GM18499 (cell line): ENCODE measurements around the gene CNGA1.
"Not testable (repeated sequence)": the region's sequence is repeated elsewhere in the genome, so short reads cannot be mapped to it uniquely, and the experiment has no call there.

Experiments
- ATAC-seq: cut with Tn5 transposase; IDR thresholded peaks from one replicate; pipeline ENCODE4 v1.9.1; 2021; ENCODE audit warnings: moderate number of reproducible peaks; ENCODE audit not compliant: insufficient read depth, unreplicated experiment

The CNGA1 gene

GRCh38 chr4:48031802-48032525 is 15.5 kb upstream of the CNGA1 start:
- ATAC-seq: no peak

DNA sequence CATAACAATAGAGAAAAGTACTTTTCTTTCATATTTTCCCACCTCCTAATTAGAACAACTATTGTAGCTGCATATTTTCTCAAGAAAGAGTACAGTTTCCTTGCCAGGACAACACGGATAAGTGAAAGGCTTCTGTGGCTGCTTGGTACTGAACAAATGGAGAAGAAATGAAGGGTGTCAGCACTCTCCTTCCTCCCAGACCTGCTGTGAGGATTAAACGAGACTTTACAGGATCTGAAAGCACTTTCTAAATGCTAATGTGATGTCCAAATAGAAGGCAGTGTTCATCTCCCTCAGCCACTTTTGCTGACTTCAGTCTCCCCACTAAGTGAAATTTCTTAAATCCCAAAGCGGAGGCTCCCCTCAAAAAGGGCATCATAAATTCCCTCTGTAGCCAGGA is 14.0 kb upstream of the CNGA1 start:
- no peak for ATAC-seq

DNA sequence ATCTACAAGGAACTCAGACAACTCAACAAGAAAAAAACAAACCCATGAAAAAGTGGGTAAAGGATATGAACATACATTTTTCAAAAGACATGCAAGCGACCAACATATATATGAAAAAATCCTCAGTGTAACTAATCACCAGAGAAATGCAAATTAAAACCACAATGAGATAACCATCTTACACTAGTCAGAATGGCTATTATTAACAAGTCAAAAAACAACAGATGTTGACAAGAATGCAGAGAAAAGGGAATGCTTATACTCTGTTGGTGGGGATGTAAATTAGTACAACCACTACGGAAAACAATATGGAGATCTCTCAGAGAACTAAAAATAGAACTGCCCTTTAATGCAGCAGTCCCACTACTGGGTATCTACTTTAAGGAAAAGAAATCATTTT is 12.2 kb upstream of the CNGA1 start:
- peak; percentile 60 for ATAC-seq

DNA sequence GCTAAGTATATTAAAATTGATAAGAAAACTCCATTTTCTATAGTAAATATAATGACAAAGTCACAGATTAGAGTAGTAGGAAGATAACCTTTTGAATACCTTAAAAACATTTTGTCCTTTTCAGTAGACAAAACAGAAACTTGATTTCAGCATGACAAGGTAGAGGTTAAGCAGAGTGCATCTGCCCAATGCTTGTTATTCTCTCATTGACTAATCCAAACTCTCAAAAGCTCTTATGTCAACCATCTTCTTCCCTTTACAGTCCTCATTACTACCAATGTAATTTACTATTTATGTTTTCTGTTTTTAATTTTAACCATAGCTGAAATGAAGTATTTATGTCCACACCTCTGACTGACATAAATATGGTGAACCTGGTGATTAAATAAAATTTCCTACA is 11.2 kb upstream of the CNGA1 start:
- ATAC-seq: peak; percentile 77

DNA sequence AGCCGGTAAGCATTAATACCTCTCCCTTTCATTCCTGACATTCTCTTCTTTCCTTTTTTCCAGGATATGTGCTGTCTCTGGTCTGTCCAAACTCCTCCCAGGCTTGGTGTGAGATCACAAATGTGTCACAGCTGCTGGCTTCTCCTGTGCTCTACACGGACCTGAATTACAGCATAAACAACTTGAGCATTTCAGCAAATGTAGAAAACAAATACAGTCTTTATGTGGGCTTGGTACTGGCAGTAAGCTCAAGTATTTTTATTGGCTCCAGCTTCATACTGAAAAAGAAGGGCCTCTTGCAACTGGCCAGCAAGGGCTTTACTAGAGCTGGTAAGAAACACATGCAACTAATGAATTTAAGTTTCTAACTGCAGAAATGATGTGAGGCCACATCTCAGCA is 8.5 kb upstream of the CNGA1 start:
- ATAC-seq: no peak

DNA sequence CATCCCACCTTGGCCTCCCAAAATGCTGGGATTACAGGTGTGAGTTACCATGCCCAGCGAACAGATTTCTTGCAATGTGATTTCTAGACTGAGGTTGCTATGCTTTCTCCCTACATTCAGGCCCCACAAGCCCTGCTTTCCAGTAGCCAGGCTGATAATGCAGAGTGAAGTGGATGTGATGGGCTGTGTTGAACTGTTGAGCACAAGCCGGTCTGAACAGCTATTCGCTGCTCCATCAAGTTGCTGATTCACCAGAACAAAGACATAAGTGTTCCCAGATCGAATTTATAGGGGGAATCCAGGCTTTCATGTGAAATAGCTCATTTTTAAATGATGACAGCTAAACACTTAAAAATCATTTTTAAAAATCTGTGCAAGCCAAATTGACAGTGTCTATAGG is 8.0 kb upstream of the CNGA1 start:
- no peak for ATAC-seq

DNA sequence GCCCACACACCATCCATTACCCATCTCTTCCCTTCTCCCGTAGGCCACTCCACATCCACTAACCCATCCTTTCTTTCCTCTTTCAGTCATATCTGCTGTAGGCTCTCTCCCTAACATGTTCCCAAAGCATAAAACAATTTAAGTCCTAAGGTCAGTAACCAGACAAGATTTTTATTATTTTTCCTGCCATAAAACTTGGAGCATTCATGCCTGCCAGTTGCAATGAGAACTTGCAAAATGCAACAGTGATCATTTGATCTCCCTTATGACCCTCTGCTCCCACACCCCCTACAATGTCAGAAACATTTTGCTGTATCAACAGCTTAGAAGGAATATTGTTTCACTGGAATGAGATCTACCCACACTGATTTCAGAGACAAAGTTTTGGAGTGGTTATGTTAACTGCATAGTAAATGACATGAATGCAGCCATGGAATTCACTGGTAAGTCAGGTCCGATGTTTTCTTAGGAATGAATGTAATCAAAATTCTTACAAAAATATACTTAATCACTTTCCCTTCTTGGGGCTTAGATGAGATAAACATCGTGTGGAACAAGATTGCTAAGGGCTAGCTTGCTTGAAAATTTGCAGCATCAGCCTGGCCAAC is 5.8 kb upstream of the CNGA1 start:
- ATAC-seq: no peak

GRCh38 chr4:48021100-48021499 is 4.6 kb upstream of the CNGA1 start:
- no peak for ATAC-seq

- ATAC-seq: no peak
Measured at GRCh38 chr4:48018112-48018511, 1.6 kb upstream of the CNGA1 start.

- ATAC-seq: no peak
Measured at GRCh38 chr4:48017108-48017571, 659 bp upstream of the CNGA1 start.

DNA sequence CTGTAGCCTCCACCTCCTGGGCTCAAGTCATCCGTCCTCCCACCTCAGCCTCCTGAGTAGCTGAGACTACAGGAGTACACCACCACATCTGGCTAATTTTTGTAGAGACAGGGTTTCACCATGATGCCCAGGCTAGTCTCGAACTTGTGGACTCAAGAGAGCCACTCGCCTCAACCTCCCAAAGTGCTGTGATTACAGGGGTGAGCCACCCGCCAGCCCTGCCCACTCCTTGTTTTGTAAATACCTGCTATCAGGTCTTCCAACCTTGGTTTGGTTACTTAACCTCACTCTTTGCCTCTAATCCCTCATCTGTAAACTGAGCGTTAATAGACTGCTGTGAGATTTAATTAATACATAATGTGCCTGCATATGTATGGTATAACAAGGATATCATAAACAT is 803 bp downstream of the CNGA1 start:
- no peak for ATAC-seq

GRCh38 chr4:48015216-48015615 is 1.3 kb downstream of the CNGA1 start:
- ATAC-seq: no peak

GRCh38 chr4:48012824-48013223 is 3.7 kb downstream of the CNGA1 start:
- no peak for ATAC-seq

DNA sequence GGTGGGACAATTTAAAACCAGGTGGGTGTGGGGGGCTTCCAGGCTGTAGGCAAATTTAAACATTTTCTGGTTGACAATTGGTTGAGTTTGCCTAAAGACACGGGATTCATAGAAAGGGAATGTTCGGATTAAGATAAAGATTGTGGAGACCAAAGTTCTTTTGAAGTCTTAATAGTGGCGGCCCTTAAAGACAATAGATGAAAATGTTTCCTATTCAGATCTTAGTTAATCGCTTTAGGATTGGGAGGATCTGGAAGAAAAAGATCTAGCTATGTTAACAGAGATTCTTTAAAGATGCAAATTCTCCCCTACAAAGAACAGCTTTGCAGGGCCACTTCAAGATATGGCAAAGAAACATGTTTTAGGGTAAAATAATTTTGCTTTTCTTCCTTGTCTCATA is 4.8 kb downstream of the CNGA1 start:
- ATAC-seq: no peak

- ATAC-seq: not testable (repeated sequence)
Measured at GRCh38 chr4:48010906-48011305, 5.6 kb downstream of the CNGA1 start.

GRCh38 chr4:48008021-48008596 is 8.4 kb downstream of the CNGA1 start:
- no peak for ATAC-seq

- ATAC-seq: no peak
Measured at GRCh38 chr4:48005781-48006180, 10.7 kb downstream of the CNGA1 start.

DNA sequence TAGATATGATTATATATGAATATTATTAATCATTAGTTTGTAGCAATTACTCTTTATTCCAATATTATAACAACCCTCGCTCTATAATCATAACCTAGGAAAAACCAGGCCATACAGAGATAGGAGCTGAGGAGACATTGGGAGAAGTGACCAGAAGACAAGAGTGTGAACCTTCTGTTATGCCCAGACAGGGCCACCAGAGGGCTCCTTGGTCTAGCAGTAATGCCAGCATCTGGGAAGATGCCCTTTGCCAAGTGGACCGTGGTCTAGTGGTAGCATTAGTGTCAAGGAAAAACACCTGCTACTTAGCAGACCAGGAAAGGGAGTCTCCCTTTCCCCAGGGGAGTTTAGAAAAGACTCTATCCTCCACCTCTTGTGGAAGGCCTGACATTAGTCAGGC is 12.9 kb downstream of the CNGA1 start:
- ATAC-seq: not testable (repeated sequence)

DNA sequence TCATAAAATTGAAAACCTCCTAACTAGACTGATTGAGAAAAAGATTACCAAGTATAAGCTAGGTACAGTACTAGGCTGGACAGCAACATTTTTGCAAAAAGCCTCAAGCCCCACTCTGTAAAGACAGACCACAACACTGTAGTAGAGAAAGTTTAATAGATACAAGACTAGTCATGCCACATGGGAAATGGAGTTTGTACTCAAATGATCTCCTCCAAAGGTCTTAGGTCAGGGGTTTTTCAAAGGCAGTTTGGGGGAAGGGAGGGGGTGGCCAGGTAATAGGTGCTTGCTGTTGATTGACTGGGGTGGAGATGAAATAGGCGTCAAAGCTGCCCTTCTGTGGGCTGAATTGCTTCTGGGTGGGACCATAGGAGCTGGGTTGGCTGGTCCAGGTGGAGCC is 14.2 kb downstream of the CNGA1 start:
- ATAC-seq: no peak

DNA sequence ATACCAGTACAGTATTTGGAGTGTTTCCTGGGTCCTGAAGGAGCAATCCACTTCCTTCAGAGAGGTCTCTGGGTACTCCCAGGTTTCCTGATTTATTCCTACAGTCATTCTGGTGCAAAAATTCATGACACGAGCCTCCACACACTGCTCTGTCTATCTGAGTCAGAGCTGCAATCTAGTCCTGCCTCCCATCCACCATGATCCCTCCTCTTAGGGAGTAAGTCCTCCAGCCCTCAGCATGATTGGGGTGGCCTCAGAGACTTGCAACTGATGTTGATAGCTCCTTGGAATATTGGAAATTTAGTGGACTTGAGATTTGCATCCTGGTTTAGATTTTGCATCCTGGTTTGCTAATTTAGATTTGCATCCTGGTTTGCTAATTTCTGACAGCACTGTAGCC is 20.5 kb downstream of the CNGA1 start:
- no peak for ATAC-seq

GRCh38 chr4:47992475-47992874 is 24.0 kb downstream of the CNGA1 start:
- not testable (repeated sequence) for ATAC-seq

GRCh38 chr4:47990145-47990544 is 26.3 kb downstream of the CNGA1 start:
- ATAC-seq: no peak
